A549 treated with CORT108297 at 1 μM for 4 hours (cell line): ENCODE results near the gene NBPF10. TPM values are rescaled to one million over a fixed set of nuclear protein-coding genes. Genes with fewer than 3 reads are reported as not detected.

Experiments used
- total RNA-seq: library from RNA; stranded (reverse); fragments of 200-300 nt; extraction: Qiagen RNA extraction; gene quantifications from 5 replicates; pipeline ENCODE4 v1.2.3, GENCODE V29; 2022

NBPF10 gene, protein sequence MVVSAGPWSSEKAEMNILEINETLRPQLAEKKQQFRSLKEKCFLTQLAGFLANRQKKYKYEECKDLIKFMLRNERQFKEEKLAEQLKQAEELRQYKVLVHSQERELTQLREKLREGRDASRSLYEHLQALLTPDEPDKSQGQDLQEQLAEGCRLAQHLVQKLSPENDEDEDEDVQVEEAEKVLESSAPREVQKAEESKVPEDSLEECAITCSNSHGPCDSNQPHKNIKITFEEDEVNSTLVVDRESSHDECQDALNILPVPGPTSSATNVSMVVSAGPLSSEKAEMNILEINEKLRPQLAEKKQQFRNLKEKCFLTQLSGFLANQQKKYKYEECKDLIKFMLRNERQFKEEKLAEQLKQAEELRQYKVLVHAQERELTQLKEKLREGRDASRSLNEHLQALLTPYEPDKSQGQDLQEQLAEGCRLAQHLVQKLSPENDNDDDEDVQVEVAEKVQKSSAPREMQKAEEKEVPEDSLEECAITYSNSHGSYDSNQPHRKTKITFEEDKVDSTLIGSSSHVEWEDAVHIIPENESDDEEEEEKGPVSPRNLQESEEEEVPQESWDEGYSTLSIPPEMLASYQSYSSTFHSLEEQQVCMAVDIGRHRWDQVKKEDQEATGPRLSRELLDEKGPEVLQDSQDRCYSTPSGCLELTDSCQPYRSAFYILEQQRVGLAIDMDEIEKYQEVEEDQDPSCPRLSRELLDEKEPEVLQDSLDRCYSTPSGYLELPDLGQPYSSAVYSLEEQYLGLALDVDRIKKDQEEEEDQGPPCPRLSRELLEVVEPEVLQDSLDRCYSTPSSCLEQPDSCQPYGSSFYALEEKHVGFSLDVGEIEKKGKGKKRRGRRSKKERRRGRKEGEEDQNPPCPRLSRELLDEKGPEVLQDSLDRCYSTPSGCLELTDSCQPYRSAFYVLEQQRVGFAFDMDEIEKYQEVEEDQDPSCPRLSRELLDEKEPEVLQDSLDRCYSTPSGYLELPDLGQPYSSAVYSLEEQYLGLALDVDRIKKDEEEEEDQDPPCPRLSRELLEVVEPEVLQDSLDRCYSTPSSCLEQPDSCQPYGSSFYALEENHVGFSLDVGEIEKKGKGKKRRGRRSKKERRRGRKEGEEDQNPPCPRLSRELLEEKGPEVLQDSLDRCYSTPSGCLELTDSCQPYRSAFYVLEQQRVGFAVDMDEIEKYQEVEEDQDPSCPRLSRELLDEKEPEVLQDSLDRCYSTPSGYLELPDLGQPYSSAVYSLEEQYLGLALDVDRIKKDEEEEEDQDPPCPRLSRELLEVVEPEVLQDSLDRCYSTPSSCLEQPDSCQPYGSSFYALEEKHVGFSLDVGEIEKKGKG (N-terminal part only)
- 0.46 to 0.75 TPM (median 0.57 TPM) in 5 replicates for total RNA-seq

DNA sequence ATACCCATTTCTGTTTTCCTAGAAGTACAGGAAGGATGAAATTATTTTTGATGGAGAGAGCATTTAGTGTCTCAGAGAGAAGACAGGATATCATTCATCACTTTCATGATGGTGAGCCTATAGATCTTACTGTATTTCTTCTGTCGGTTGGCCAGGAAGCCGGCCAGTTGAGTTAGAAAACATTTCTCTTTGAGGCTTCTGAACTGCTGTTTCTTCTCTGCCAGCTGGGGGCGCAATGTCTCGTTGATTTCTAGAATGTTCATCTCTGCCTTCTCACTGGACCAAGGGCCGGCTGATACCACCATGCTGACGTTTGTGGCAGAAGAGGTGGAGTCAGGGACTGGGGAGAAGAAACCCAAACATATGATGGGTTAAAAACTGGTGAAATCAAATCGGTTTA, at the start of gene NBPF10:
Gene NBPF10, minus strand, starts transcription at position 340 of the 400 bp plus-strand sequence. Its CDS starts 35 bp downstream, at position 305.

Other genes with a start within 250 kb of the NBPF10 start
- 0.34 to 0.70 TPM (median 0.58 TPM) in 5 replicates for gene ITGA10, start 234.8 kb downstream of the NBPF10 start, total RNA-seq
- gene PEX11B, start 226.1 kb downstream of the NBPF10 start, total RNA-seq, result 23.1 to 28.9 TPM (median 27.6 TPM) in 5 replicates
- 191 to 243 TPM (median 201 TPM) in 5 replicates for gene RBM8A, start 217.3 kb downstream of the NBPF10 start, total RNA-seq
- gene LIX1L, start 186.8 kb downstream of the NBPF10 start, total RNA-seq, result 8.6 to 11.1 TPM (median 9.3 TPM) in 5 replicates
- gene ANKRD34A, start 180.2 kb downstream of the NBPF10 start, total RNA-seq, result 0.10 to 0.23 TPM (median 0.16 TPM) in 5 replicates
- gene POLR3GL, start 180.1 kb downstream of the NBPF10 start, total RNA-seq, result 9.2 to 11.6 TPM (median 10.5 TPM) in 5 replicates
- gene TXNIP, start 148.2 kb downstream of the NBPF10 start, total RNA-seq, result 0.08 to 0.30 TPM (median 0.15 TPM) in 5 replicates
- gene HJV, start 123.1 kb downstream of the NBPF10 start, total RNA-seq, result not detected in 5 replicates
- gene NOTCH2NLA, start 84.2 kb upstream of the NBPF10 start, total RNA-seq, result 12.5 to 16.5 TPM (median 15.8 TPM) in 5 replicates